ENCODE data around the gene ATP2B1.

ATP2B1 gene

DNA sequence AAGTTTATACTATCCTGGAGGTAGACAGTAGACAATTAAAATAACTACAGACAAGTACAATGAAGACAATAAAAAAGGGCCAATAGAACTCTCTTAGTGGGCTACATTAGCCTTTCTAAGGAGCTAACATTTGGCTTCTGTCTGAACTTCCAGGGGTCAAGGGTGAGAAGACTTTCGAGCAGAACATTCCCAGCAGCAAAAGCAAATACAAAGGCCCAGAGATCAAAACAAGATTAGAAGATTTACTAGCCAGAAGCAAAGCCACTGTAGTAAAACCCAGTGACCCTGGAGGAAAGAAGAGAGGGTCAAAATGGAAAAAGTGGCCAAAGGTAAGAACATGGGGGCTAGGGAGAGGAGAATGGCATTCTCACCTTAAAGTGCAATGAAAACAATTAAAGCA, 63.2 kb downstream of the ATP2B1 start:
- no peak for DNase-seq (ENCODE audit: low spot score)
- TF ChIP-seq, protein P1, sequence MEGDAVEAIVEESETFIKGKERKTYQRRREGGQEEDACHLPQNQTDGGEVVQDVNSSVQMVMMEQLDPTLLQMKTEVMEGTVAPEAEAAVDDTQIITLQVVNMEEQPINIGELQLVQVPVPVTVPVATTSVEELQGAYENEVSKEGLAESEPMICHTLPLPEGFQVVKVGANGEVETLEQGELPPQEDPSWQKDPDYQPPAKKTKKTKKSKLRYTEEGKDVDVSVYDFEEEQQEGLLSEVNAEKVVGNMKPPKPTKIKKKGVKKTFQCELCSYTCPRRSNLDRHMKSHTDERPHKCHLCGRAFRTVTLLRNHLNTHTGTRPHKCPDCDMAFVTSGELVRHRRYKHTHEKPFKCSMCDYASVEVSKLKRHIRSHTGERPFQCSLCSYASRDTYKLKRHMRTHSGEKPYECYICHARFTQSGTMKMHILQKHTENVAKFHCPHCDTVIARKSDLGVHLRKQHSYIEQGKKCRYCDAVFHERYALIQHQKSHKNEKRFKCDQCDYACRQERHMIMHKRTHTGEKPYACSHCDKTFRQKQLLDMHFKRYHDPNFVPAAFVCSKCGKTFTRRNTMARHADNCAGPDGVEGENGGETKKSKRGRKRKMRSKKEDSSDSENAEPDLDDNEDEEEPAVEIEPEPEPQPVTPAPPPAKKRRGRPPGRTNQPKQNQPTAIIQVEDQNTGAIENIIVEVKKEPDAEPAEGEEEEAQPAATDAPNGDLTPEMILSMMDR (IDR thresholded peaks at IDR 0.05; ENCODE audit: extremely low read depth, missing control alignments): no peak

DNA sequence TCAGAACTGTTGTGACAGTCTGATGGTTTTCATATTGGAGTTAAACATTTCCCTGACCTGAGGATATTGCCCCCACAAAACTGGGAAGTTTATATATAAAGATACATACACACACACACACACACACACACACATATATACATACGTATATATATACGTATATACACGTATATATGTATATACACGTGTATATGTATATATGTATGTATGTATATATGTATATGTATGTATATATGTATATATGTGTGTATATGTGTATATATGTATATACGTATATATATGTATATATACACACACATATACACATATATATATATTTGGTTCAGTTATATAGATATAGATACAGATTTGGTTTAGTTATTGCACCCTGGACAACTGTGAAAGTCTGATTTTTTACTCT, 65.7 kb downstream of the ATP2B1 start:
- TF ChIP-seq, protein P1 (IDR thresholded peaks at IDR 0.05; ENCODE audit: extremely low read depth, missing control alignments): no peak

GRCh38 chr12:89636776-89637160, 71.9 kb downstream of the ATP2B1 start:
- no peak for DNase-seq (ENCODE audit: low spot score)

More for the DNA sequence above, 65.7 kb downstream of the ATP2B1 start:
- no peak for DNase-seq (ENCODE audit: low spot score)

GRCh38 chr12:89636052-89636775, 72.4 kb downstream of the ATP2B1 start:
- TF ChIP-seq, protein P1 (IDR thresholded peaks at IDR 0.05; ENCODE audit: extremely low read depth, missing control alignments): no peak
- no peak for DNase-seq (ENCODE audit: low spot score)

More at GRCh38 chr12:89636776-89637160, 71.9 kb downstream of the ATP2B1 start:
- TF ChIP-seq, protein P1 (IDR thresholded peaks at IDR 0.05; ENCODE audit: extremely low read depth, missing control alignments): no peak

DNA sequence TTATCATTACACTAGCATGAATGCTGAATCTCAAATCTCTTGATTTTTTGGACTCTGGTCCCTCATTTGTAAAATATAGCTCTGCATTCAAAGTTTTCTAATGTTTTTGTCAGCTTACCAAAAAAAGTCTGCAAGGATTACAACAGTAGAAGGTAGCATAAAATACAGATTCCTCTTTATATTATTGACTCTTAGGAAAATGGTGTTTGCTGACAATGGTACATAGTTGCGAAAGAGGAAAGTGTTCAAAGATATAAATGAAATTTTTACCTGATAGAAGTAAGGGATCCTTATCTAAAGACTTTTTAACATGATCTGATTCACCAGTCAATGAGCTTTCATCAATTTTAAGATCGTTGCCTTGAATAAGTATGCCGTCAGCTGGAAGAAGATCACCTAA, 74.1 kb downstream of the ATP2B1 start:
- TF ChIP-seq, protein P1 (IDR thresholded peaks at IDR 0.05; ENCODE audit: extremely low read depth, missing control alignments): no peak
- DNase-seq (ENCODE audit: low spot score): no peak

- TF ChIP-seq, protein P1 (IDR thresholded peaks at IDR 0.05; ENCODE audit: extremely low read depth, missing control alignments): no peak
- DNase-seq (ENCODE audit: low spot score): no peak
Measured at GRCh38 chr12:89632778-89633177, 75.9 kb downstream of the ATP2B1 start.

GRCh38 chr12:89622115-89622514, 86.5 kb downstream of the ATP2B1 start:
- TF ChIP-seq, protein P1 (IDR thresholded peaks at IDR 0.05; ENCODE audit: extremely low read depth, missing control alignments): no peak
- no peak for DNase-seq (ENCODE audit: low spot score)
